ENCODE measurements around the gene LPAR3. TPM values are rescaled to one million over a fixed set of nuclear protein-coding genes. Genes with fewer than 3 reads are reported as not detected.

Gene LPAR3
- total and polyA plus RNA-seq, 2 of the 4 experiments (the other 2 are of a cell fraction) = 0.09 to 0.18 TPM

DNA sequence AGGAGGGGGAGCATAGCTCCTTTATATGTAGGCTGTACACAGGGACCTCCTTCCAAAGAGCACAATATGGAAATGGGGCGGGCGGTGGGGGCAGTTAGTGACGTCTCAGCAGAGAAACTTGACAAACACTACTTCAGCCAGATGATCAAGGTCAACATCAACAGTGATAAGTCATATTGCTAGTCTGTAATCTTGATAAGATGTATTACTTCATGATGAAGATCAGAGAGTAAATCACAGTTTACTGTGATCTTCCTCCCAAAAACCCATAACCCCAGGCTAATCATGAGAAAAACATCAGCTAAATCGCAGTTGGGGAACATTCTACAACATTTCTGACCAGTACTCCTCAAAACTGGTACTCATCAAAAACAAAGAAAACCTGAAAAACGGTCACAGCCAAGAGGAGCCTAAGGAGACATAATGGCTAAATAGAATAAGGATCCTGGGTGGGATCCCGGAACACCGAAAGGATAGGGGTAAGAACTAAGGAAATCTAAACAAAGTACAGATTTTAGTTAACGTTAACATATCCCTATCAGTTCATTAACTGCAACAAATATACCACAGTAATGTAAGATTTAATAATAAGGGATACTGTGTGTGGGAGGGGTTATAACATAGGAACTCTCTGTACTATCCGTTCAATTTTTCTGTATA is 20.2 kb downstream of the LPAR3 start:
- Histone ChIP-seq H4K20me1 (ENCODE audit: insufficient read depth, low read length) (no peaks in the 10 kb centered on the region), H3K23ac (ENCODE audit: low read depth, low read length) (no peak overlapping the region), H3K14ac (replicated peaks; ENCODE audit: low read depth, low read length) (no peak overlapping the region), H2BK20ac (ENCODE audit: low read depth, low read length) (no peak overlapping the region), H3K56ac (ENCODE audit: extremely low read depth, insufficient read depth, low read length) (no peak overlapping the region), H4K5ac (ENCODE audit: low read depth, low read length) (no peak overlapping the region), H3K27ac (ENCODE audit: insufficient read depth, low read length) (no peak overlapping the region), H2BK120ac (ENCODE audit: low read depth, low read length) (no peak overlapping the region), H3K27me3 (ENCODE audit: control insufficient read depth, insufficient read depth, low read length) (peaks cover 1% of the 10 kb centered on the region; the same call in 1 of the 2 replicates), H2AK9ac (replicated peaks; ENCODE audit: low read depth, low read length, poor library complexity) (no peak overlapping the region), H2BK5ac (ENCODE audit: low read depth, low read length, poor library complexity, severe bottlenecking) (no peak overlapping the region), H4K8ac (ENCODE audit: low read depth in 2 of 2, low read length in 2 of 2) (no peak overlapping the region), H3K4me1 (ENCODE audit: control insufficient read depth, insufficient read depth, low read length) (peaks cover 2% of the 10 kb centered on the region), H2BK15ac (ENCODE audit: low read depth, low read length) (no peak overlapping the region), H3K9ac (ENCODE audit: low read depth, low read length) (no peak overlapping the region), H2AK5ac (ENCODE audit: low read depth, low read length) (no peak overlapping the region), H3K4me3 (ENCODE audit: insufficient read depth, low read depth, low read length) (no peak overlapping the region), H3K18ac (ENCODE audit: low read depth, low read length) (no peak overlapping the region), H3K4ac (ENCODE audit: low read depth, low read length) (no peak overlapping the region), H4K91ac (ENCODE audit: insufficient read depth, low read depth, low read length) (no peak overlapping the region), H3K9me3 (ENCODE audit: control insufficient read depth, insufficient read depth, low read length) (peaks cover 2% of the 10 kb centered on the region; the same call in 1 of the 2 replicates), H2AFZ (replicated peaks; ENCODE audit: low read length, poor library complexity) (no peak overlapping the region), H3K36me3 (ENCODE audit: control insufficient read depth, insufficient read depth, low read length) (no peaks in the 10 kb centered on the region), H3K79me1 (ENCODE audit: low read depth in 1 of 2, low read length in 2 of 2) (no peaks in the 10 kb centered on the region), H3K4me2 (ENCODE audit: low read depth, low read length) (no peak overlapping the region), H3K9me1 (ENCODE audit: insufficient read depth, low read length) (no peaks in the 10 kb centered on the region; the same call in 1 of the 2 replicates)
- ChIA-PET CTCF (interaction anchor here (0.6 kb wide), 1 partner anchor 1224 kb away, joined by 3 read pairs; no protein-coding TSS in a partner anchor), POLR2A (ENCODE audit: unreplicated experiment) (interaction anchor here (0.6 kb wide), 1 partner anchor 39 kb away, joined by 3 read pairs; no protein-coding TSS in a partner anchor)
- intact Hi-C loops (cut with micrococcal nuclease) (no loop called here), in situ Hi-C loops (cut with MboI; ENCODE audit: low sequenced_read_pairs) (no loop called here), dilution Hi-C loops (cut with HindIII; ENCODE audit: low sequenced_read_pairs, unreplicated experiment) (no loop called here)
- WGBS, 2 experiments (ENCODE audit: extremely low coverage in 2 of 2, insufficient read length in 1 of 2) = no CpG with 5 or more reads among the region's 9 CpGs
- TF ChIP-seq RAD21 (IDR thresholded peaks at IDR 0.05; ENCODE audit: low read length) (no peak), MAFK (IDR thresholded peaks at IDR 0.05; ENCODE audit: low read depth, low read length) (no peak), NFE2L2 (IDR thresholded peaks at IDR 0.05; ENCODE audit: low read depth, low read length) (no peak), CEBPB (IDR thresholded peaks at IDR 0.05; ENCODE audit: low read depth, low read length) (no peak), CHD1 (IDR thresholded peaks at IDR 0.05; ENCODE audit: low read depth, low read length) (no peak), SMC3 (IDR thresholded peaks at IDR 0.05; ENCODE audit: low read depth, low read length) (no peak), RFX5 (IDR thresholded peaks at IDR 0.05; ENCODE audit: low read depth, low read length) (no peak), BHLHE40 (IDR thresholded peaks at IDR 0.05; ENCODE audit: low read depth, low read length) (no peak), RCOR1 (IDR thresholded peaks at IDR 0.05; ENCODE audit: insufficient replicate concordance, low read length) (no peak), MXI1 (IDR thresholded peaks at IDR 0.05; ENCODE audit: borderline replicate concordance, low read depth, low read length) (no peak), FOS (IDR thresholded peaks at IDR 0.05; ENCODE audit: low read depth, low read length) (no peak), POLR2A (IDR thresholded peaks at IDR 0.05; ENCODE audit: low read depth, low read length) (no peak), MAZ (IDR thresholded peaks at IDR 0.05; ENCODE audit: borderline replicate concordance, low read depth, low read length) (no peak)
- TF ChIP-seq, protein P1, sequence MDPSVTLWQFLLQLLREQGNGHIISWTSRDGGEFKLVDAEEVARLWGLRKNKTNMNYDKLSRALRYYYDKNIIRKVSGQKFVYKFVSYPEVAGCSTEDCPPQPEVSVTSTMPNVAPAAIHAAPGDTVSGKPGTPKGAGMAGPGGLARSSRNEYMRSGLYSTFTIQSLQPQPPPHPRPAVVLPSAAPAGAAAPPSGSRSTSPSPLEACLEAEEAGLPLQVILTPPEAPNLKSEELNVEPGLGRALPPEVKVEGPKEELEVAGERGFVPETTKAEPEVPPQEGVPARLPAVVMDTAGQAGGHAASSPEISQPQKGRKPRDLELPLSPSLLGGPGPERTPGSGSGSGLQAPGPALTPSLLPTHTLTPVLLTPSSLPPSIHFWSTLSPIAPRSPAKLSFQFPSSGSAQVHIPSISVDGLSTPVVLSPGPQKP (IDR thresholded peaks at IDR 0.05; ENCODE audit: borderline replicate concordance, low read depth, low read length) = no peak
- TF ChIP-seq, protein P2, sequence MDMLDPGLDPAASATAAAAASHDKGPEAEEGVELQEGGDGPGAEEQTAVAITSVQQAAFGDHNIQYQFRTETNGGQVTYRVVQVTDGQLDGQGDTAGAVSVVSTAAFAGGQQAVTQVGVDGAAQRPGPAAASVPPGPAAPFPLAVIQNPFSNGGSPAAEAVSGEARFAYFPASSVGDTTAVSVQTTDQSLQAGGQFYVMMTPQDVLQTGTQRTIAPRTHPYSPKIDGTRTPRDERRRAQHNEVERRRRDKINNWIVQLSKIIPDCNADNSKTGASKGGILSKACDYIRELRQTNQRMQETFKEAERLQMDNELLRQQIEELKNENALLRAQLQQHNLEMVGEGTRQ (IDR thresholded peaks at IDR 0.05; ENCODE audit: low read depth, low read length) = no peak
- TF ChIP-seq, protein P3, sequence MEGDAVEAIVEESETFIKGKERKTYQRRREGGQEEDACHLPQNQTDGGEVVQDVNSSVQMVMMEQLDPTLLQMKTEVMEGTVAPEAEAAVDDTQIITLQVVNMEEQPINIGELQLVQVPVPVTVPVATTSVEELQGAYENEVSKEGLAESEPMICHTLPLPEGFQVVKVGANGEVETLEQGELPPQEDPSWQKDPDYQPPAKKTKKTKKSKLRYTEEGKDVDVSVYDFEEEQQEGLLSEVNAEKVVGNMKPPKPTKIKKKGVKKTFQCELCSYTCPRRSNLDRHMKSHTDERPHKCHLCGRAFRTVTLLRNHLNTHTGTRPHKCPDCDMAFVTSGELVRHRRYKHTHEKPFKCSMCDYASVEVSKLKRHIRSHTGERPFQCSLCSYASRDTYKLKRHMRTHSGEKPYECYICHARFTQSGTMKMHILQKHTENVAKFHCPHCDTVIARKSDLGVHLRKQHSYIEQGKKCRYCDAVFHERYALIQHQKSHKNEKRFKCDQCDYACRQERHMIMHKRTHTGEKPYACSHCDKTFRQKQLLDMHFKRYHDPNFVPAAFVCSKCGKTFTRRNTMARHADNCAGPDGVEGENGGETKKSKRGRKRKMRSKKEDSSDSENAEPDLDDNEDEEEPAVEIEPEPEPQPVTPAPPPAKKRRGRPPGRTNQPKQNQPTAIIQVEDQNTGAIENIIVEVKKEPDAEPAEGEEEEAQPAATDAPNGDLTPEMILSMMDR (conservative IDR thresholded peaks at IDR 0.05; ENCODE audit: low read depth, low read length) = no peak
- no TSS peak for BruUV-seq (replicated peaks)
- ATAC-seq (ENCODE audit: low read depth) (no peak), DNase-seq (no peak)

All from IMR-90 (cell line).